ENCODE data around the gene DNAJC11. TPM values are rescaled to one million over a fixed set of nuclear protein-coding genes. Genes with fewer than 3 reads are reported as not detected.

The DNAJC11 gene
- total RNA-seq, 1 experiment from 2014 or later, result 102 TPM

DNA sequence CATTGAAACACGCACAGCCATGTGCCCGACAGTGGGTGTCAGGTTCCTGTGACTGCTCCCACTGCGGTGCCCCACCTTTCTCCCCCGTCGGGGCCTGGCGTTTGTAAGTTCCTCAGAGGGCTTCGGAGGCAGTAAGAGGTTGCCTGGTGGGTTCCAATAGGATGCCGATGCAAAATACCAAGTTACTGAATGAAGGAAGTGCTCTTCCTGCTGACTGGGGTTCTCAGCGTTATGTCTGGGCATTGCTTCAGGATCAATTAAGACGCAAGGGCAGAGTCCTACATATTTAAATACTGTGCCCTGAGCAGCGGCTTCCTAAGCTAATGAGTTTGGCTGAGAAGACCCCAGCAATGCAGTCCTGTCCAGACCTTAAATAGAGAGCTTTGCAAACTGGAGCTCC lies 28.9 kb upstream of the DNAJC11 start:
- Mint-ChIP-seq H3K4me3 (no peak overlapping the region), H3K27ac (no peak overlapping the region), H3K36me3 (no peaks in the 10 kb centered on the region), H3K9me3 (no peaks in the 10 kb centered on the region), H3K4me1 (peaks cover 20% of the 10 kb centered on the region), H3K27me3 (ENCODE audit: low read depth) (peaks cover 7% of the 10 kb centered on the region)
- CTCF ChIA-PET, result interaction anchor here (0.7 to 1.2 kb wide), 4 partner anchors 11 to 477 kb away, joined by 3 to 6 read pairs (median 4); partner anchors contain the start of gene DNAJC11
- DNase-seq (ENCODE audit: low spot score) (no peak), ATAC-seq (peak; percentile 50)
- TF ChIP-seq, protein P1, sequence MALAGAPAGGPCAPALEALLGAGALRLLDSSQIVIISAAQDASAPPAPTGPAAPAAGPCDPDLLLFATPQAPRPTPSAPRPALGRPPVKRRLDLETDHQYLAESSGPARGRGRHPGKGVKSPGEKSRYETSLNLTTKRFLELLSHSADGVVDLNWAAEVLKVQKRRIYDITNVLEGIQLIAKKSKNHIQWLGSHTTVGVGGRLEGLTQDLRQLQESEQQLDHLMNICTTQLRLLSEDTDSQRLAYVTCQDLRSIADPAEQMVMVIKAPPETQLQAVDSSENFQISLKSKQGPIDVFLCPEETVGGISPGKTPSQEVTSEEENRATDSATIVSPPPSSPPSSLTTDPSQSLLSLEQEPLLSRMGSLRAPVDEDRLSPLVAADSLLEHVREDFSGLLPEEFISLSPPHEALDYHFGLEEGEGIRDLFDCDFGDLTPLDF (CRISPR knock-in tag; IDR thresholded peaks at IDR 0.05), result no peak
- TF ChIP-seq TP53 (CRISPR knock-in tag; IDR thresholded peaks at IDR 0.05) (no peak), EMX1 (CRISPR knock-in tag; IDR thresholded peaks at IDR 0.05) (no peak), CTCF (IDR thresholded peaks at IDR 0.05) (no peak), SMAD3 (CRISPR knock-in tag; IDR thresholded peaks at IDR 0.05; ENCODE audit: borderline replicate concordance) (no peak), NR3C1 (CRISPR knock-in tag; conservative IDR thresholded peaks at IDR 0.05; ENCODE audit: low read depth) (no peak), AR (CRISPR knock-in tag; IDR thresholded peaks at IDR 0.05) (no peak), ESRRA (CRISPR knock-in tag; IDR thresholded peaks at IDR 0.05; ENCODE audit: borderline replicate concordance) (no peak), KAT7 (CRISPR knock-in tag; IDR thresholded peaks at IDR 0.05; ENCODE audit: borderline replicate concordance) (no peak), PRRX2 (CRISPR knock-in tag; IDR thresholded peaks at IDR 0.05) (no peak), ZNF121 (CRISPR knock-in tag; IDR thresholded peaks at IDR 0.05) (no peak), CBFB (CRISPR knock-in tag; IDR thresholded peaks at IDR 0.05; ENCODE audit: low read depth) (no peak), RELA (CRISPR knock-in tag; IDR thresholded peaks at IDR 0.05; ENCODE audit: borderline replicate concordance) (no peak), ZNF423 (CRISPR knock-in tag; IDR thresholded peaks at IDR 0.05) (no peak), GABPB1 (CRISPR knock-in tag; IDR thresholded peaks at IDR 0.05) (no peak), TEAD4 (CRISPR knock-in tag; IDR thresholded peaks at IDR 0.05) (no peak)
- POLR2A ChIA-PET, result no interaction called here

- Mint-ChIP-seq H3K9me3 (no peaks in the 10 kb centered on the region), H3K27ac (no peak overlapping the region), H3K4me1 (peaks cover 23% of the 10 kb centered on the region), H3K4me3 (no peak overlapping the region), H3K27me3 (ENCODE audit: low read depth) (peaks cover 7% of the 10 kb centered on the region), H3K36me3 (no peaks in the 10 kb centered on the region)
- ChIA-PET POLR2A (no interaction called here), CTCF (interaction anchor here (0.7 to 0.8 kb wide), 3 partner anchors 165 to 316 kb away, joined by 3 read pairs; no protein-coding TSS in a partner anchor)
- DNase-seq (ENCODE audit: low spot score) (peak; percentile 79), ATAC-seq (peak; percentile 85)
- peak; percentile 93 for TF ChIP-seq CTCF (IDR thresholded peaks at IDR 0.05)
- TF ChIP-seq, protein P2, sequence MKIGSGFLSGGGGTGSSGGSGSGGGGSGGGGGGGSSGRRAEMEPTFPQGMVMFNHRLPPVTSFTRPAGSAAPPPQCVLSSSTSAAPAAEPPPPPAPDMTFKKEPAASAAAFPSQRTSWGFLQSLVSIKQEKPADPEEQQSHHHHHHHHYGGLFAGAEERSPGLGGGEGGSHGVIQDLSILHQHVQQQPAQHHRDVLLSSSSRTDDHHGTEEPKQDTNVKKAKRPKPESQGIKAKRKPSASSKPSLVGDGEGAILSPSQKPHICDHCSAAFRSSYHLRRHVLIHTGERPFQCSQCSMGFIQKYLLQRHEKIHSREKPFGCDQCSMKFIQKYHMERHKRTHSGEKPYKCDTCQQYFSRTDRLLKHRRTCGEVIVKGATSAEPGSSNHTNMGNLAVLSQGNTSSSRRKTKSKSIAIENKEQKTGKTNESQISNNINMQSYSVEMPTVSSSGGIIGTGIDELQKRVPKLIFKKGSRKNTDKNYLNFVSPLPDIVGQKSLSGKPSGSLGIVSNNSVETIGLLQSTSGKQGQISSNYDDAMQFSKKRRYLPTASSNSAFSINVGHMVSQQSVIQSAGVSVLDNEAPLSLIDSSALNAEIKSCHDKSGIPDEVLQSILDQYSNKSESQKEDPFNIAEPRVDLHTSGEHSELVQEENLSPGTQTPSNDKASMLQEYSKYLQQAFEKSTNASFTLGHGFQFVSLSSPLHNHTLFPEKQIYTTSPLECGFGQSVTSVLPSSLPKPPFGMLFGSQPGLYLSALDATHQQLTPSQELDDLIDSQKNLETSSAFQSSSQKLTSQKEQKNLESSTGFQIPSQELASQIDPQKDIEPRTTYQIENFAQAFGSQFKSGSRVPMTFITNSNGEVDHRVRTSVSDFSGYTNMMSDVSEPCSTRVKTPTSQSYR (CRISPR knock-in tag; IDR thresholded peaks at IDR 0.05), result no peak
Measured at GRCh38 chr1:6727535-6727934, 25.9 kb upstream of the DNAJC11 start.

All from WTC11 (cell line).